HG03025 (cell line): Measurements from ENCODE around the gene ARHGAP30.
"Not testable (repeated sequence)": the region's sequence is repeated elsewhere in the genome, so short reads cannot be mapped to it uniquely, and the experiment has no call there.

Experiments used
- ATAC-seq: cut with Tn5 transposase; IDR thresholded peaks from one replicate; pipeline ENCODE4 v1.9.1; 2021; ENCODE audit warnings: mild to moderate bottlenecking, moderate library complexity; ENCODE audit not compliant: unreplicated experiment, low FRiP score

The ARHGAP30 gene

GRCh38 chr1:161044908-161045735 lies 24.6 kb downstream of the ARHGAP30 start:
- ATAC-seq = peak; percentile 29

- no peak for ATAC-seq
These were observed 25.2 kb downstream of the ARHGAP30 start for GRCh38 chr1:161044535-161044907.

- no peak for ATAC-seq
These were observed 30.1 kb downstream of the ARHGAP30 start for GRCh38 chr1:161039546-161039945.

- no peak for ATAC-seq
These were observed 30.5 kb downstream of the ARHGAP30 start for GRCh38 chr1:161039154-161039545.

- ATAC-seq = peak; percentile 72
These were observed 31.1 kb downstream of the ARHGAP30 start, which contains the start of gene TSTD1 for GRCh38 chr1:161038523-161039153. TSS of gene TSTD1 (minus strand) at chr1:161038964. CDS start at chr1:161038889, 75 bp downstream.

- no peak for ATAC-seq
These were observed 31.8 kb downstream of the ARHGAP30 start for GRCh38 chr1:161037661-161038522.

- no peak for ATAC-seq
These were observed 35.9 kb downstream of the ARHGAP30 start for GRCh38 chr1:161033751-161034150.

- no peak for ATAC-seq
These were observed 37.3 kb downstream of the ARHGAP30 start for GRCh38 chr1:161032409-161032808.

- no peak for ATAC-seq
These were observed 37.8 kb downstream of the ARHGAP30 start for GRCh38 chr1:161031874-161032273.

GRCh38 chr1:161029466-161029865 lies 40.2 kb downstream of the ARHGAP30 start:
- ATAC-seq = not testable (repeated sequence)

GRCh38 chr1:161026954-161027353 lies 42.7 kb downstream of the ARHGAP30 start:
- not testable (repeated sequence) for ATAC-seq

GRCh38 chr1:161022432-161022831 lies 47.3 kb downstream of the ARHGAP30 start:
- ATAC-seq = not testable (repeated sequence)

- no peak for ATAC-seq
These were observed 47.7 kb downstream of the ARHGAP30 start for GRCh38 chr1:161021970-161022353.

GRCh38 chr1:161021165-161021969 lies 48.3 kb downstream of the ARHGAP30 start:
- peak; percentile 81 for ATAC-seq

- peak; percentile 27 for ATAC-seq
These were observed 49.1 kb downstream of the ARHGAP30 start, which contains the start of gene F11R for GRCh38 chr1:161020509-161021164. TSS of gene F11R (minus strand) at chr1:161021152. CDS start at chr1:161021073, 79 bp downstream.

- peak; percentile 13 for ATAC-seq
These were observed 49.8 kb downstream of the ARHGAP30 start for GRCh38 chr1:161019751-161020495.

GRCh38 chr1:161019111-161019660 lies 50.5 kb downstream of the ARHGAP30 start:
- ATAC-seq = not testable (repeated sequence)

- ATAC-seq = no peak
These were observed 51.1 kb downstream of the ARHGAP30 start for GRCh38 chr1:161018631-161018930.
